Esophagus muscularis mucosa (tissue), 4 donors: ENCODE results near the gene MORN5.

Experiments
- EP300 ChIP-seq: sonication (generic); formaldehyde crosslinking; IDR thresholded peaks from one replicate; pipeline ENCODE4 v1.6.1; 2017; ENCODE audit warnings: antibody characterized with exemption
- POLR2A ChIP-seq: fragments of 450-650 bp; IDR thresholded peaks from one replicate; pipeline ENCODE4 v1.6.1; 2017; ENCODE audit warnings: antibody characterized with exemption, moderate library complexity, mild to moderate bottlenecking, low read depth
- POLR2AphosphoS5 ChIP-seq, 2 donors: sonication (generic); formaldehyde crosslinking; IDR thresholded peaks; one replicate each; pipeline ENCODE4 v1.6.1; 2017; ENCODE audit warnings: antibody characterized with exemption in 2 of 2
- TF ChIP-seq, protein P1 (sequence below), 3 experiments: fragments of 200-600 bp in 2 of 3; fragments of 450-650 bp in 1 of 3; sonication (generic) in 2 of 3; IDR thresholded peaks; one replicate each; pipeline ENCODE4 v1.5.1; 2017 to 2019; ENCODE audit warnings: antibody characterized with exemption in 3 of 3, mild to moderate bottlenecking in 2 of 3, moderate library complexity in 1 of 3

DNA sequence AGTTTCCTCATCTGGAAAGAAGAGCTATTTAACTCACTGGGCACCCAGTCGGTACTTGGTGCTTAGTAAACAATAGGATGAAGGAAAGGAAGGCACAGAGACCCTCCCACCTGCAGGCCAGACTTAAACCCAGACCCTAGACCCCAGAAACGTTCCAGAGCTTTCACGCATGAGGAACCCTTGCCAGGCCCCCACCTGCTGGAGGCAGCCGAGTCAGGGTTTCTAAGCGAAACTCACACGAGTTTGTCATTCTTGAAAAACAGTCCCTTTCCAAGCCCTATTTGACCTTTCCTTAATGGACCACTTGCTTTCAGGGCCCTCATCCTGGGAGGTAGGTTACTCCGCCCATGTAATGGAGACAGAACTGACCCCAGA is 30.8 kb upstream of the MORN5 start:
- TF ChIP-seq, protein P1, sequence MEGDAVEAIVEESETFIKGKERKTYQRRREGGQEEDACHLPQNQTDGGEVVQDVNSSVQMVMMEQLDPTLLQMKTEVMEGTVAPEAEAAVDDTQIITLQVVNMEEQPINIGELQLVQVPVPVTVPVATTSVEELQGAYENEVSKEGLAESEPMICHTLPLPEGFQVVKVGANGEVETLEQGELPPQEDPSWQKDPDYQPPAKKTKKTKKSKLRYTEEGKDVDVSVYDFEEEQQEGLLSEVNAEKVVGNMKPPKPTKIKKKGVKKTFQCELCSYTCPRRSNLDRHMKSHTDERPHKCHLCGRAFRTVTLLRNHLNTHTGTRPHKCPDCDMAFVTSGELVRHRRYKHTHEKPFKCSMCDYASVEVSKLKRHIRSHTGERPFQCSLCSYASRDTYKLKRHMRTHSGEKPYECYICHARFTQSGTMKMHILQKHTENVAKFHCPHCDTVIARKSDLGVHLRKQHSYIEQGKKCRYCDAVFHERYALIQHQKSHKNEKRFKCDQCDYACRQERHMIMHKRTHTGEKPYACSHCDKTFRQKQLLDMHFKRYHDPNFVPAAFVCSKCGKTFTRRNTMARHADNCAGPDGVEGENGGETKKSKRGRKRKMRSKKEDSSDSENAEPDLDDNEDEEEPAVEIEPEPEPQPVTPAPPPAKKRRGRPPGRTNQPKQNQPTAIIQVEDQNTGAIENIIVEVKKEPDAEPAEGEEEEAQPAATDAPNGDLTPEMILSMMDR (IDR thresholded peaks at IDR 0.05): no peak
- no peak for TF ChIP-seq POLR2A
- TF ChIP-seq POLR2AphosphoS5 (IDR thresholded peaks at IDR 0.05): no peak
- TF ChIP-seq EP300: no peak
